Esophagus squamous epithelium (tissue), 5 donors: ENCODE results near the gene DYNLT4. TPM values are rescaled to one million over a fixed set of nuclear protein-coding genes. Genes with fewer than 3 reads are reported as not detected.

ENCODE experiments used
- DNase-seq: peaks from one replicate; lab custom pipeline; 2025; lab: John Stamatoyannopoulos, UW
- H3K27ac ChIP-seq, 4 donors: fragments of 200-600 bp; sonication (generic); one replicate each; pipeline ENCODE4 v1.5.1; 2016 to 2019; ENCODE audit warnings: mild to moderate bottlenecking in 1 of 4
- H3K27me3 ChIP-seq, 4 donors: fragments of 200-600 bp; sonication (generic); 1 replicate in 3 of 4; 2 replicates in 1 of 4; pipeline versions ENCODE4 v1.5.1 to v1.6.0; 2017 to 2021; ENCODE audit warnings: antibody characterized with exemption in 1 of 4
- H3K36me3 ChIP-seq, 3 donors: fragments of 200-600 bp; sonication (generic); one replicate each; pipeline ENCODE4 v1.5.1; 2016 to 2019
- H3K4me1 ChIP-seq, 3 donors: fragments of 200-600 bp; sonication (generic); one replicate each; pipeline ENCODE4 v1.5.1; 2017 to 2019
- H3K4me3 ChIP-seq, 4 donors: fragments of 200-600 bp; sonication (generic); 1 replicate in 3 of 4; 2 replicates in 1 of 4; pipeline ENCODE4 v1.5.1; 2016 to 2019; ENCODE audit warnings: mild to moderate bottlenecking in 2 of 4, moderate library complexity in 1 of 4
- H3K9me3 ChIP-seq, 3 donors: fragments of 200-600 bp; sonication (generic); one replicate each; pipeline ENCODE4 v1.5.1; 2016 to 2019
- CTCF ChIP-seq, 6 experiments: fragments of 450-650 bp in 4 of 6; fragments of 200-600 bp in 2 of 6; sonication (generic) in 2 of 6; IDR thresholded peaks; one replicate each; pipeline ENCODE4 v1.5.1; 2016 to 2019; ENCODE audit warnings: antibody characterized with exemption in 6 of 6, mild to moderate bottlenecking in 4 of 6, moderate library complexity in 4 of 6
- POLR2A ChIP-seq, 4 donors: fragments of 450-650 bp; IDR thresholded peaks; one replicate each; pipeline ENCODE4 v1.6.1; 2017; ENCODE audit warnings: antibody characterized with exemption in 4 of 4, mild to moderate bottlenecking in 4 of 4, moderate library complexity in 3 of 4
- WGBS, 2 donors: methylation state at CpG; one replicate each; pipeline ENCODE4 v1.1.5; 2018; 5-methylcytosine and 5-hydroxymethylcytosine counted together
- intact Hi-C: fragments of 100-400 bp; cut with DNase I; formaldehyde crosslinking; loops from one replicate; pipeline ENCODE4 v1.15.0; 2022
- total RNA-seq, 4 donors: library from RNA; depleted of rRNA; stranded (reverse); fragments of >200 nt; gene quantifications; one replicate each; pipeline ENCODE4 v1.1.0, GENCODE V29; 2016
- donor health status: DM: yes; HTN: yes; CAD: no.

DYNLT4 gene
- total RNA-seq, 4 donors from 2014 or later = not detected

GRCh38 chr1:44792736-44793502 lies 14.2 kb downstream of the DYNLT4 start:
- Histone ChIP-seq H3K27me3 (no peaks in the 10 kb centered on the region), H3K4me3 (no peak overlapping the region), H3K4me1 (peaks cover 0 to 19% (median 0%) of the 10 kb centered on the region in 3 donors), H3K36me3 (no peaks in the 10 kb centered on the region), H3K9me3 (no peaks in the 10 kb centered on the region), H3K27ac (no peak overlapping the region)
- DNase-seq = no peak
- 63 to 75% methylated on average over 5 to 7 of the region's 9 CpGs for WGBS, 2 donors
- TF ChIP-seq CTCF (IDR thresholded peaks at IDR 0.05) (no peak), POLR2A (IDR thresholded peaks at IDR 0.05) (no peak)
- intact Hi-C loops = no loop called here

GRCh38 chr1:44790968-44791801 lies 16.0 kb downstream of the DYNLT4 start:
- H3K4me3 ChIP-seq = no peak overlapping the region
- DNase-seq = no peak
- intact Hi-C loops = no loop called here
- H3K36me3 ChIP-seq = no peaks in the 10 kb centered on the region
- H3K4me1 ChIP-seq = peaks cover under 1 to 26% (median 6%) of the 10 kb centered on the region in 3 donors
- no peak for TF ChIP-seq POLR2A (IDR thresholded peaks at IDR 0.05)
- TF ChIP-seq CTCF (IDR thresholded peaks at IDR 0.05) = no peak
- no peaks in the 10 kb centered on the region for H3K9me3 ChIP-seq
- H3K27me3 ChIP-seq = no peaks in the 10 kb centered on the region
- H3K27ac ChIP-seq = no peak overlapping the region
- 71 to 76% methylated on average over 6 to 7 of the region's 7 CpGs for WGBS, 2 donors

- TF ChIP-seq CTCF (IDR thresholded peaks at IDR 0.05) = no peak
- TF ChIP-seq POLR2A (IDR thresholded peaks at IDR 0.05) = no peak
- Histone ChIP-seq H3K36me3 (no peaks in the 10 kb centered on the region), H3K27me3 (no peaks in the 10 kb centered on the region), H3K4me3 (no peak within 1 kb of the TSS), H3K27ac (no peak within 1 kb of the TSS), H3K4me1 (peaks cover 20 to 48% (median 27%) of the 10 kb centered on the region in 3 donors), H3K9me3 (no peaks in the 10 kb centered on the region)
- 84 to 86% methylated on average over 6 to 9 of the region's 9 CpGs for WGBS, 2 donors
- DNase-seq = no peak
- intact Hi-C loops = loop anchor here (10.0 kb wide), 1 partner anchor 47 kb away; no protein-coding TSS in a partner anchor
These were observed 18.9 kb downstream of the DYNLT4 start, which contains the start of gene BEST4 for GRCh38 chr1:44788120-44788860. Gene BEST4 (minus strand): TSS chr1:44788170. CDS start chr1:44787705, 465 bp downstream.

GRCh38 chr1:44787506-44787905 lies 19.6 kb downstream of the DYNLT4 start:
- intact Hi-C loops = loop anchor here (10.0 kb wide), 1 partner anchor 47 kb away; no protein-coding TSS in a partner anchor
- no peak for DNase-seq
- Histone ChIP-seq H3K9me3 (no peaks in the 10 kb centered on the region), H3K4me1 (peaks cover 20 to 45% (median 27%) of the 10 kb centered on the region in 3 donors), H3K4me3 (no peak overlapping the region), H3K36me3 (no peaks in the 10 kb centered on the region), H3K27me3 (no peaks in the 10 kb centered on the region), H3K27ac (no peak overlapping the region)
- 97 to 100% methylated on average over 3 to 7 of the region's 10 CpGs for WGBS, 2 donors
- TF ChIP-seq CTCF (IDR thresholded peaks at IDR 0.05) (no peak), POLR2A (IDR thresholded peaks at IDR 0.05) (no peak)
